ENCODE measurements around the gene RGL4.

RGL4 gene

DNA sequence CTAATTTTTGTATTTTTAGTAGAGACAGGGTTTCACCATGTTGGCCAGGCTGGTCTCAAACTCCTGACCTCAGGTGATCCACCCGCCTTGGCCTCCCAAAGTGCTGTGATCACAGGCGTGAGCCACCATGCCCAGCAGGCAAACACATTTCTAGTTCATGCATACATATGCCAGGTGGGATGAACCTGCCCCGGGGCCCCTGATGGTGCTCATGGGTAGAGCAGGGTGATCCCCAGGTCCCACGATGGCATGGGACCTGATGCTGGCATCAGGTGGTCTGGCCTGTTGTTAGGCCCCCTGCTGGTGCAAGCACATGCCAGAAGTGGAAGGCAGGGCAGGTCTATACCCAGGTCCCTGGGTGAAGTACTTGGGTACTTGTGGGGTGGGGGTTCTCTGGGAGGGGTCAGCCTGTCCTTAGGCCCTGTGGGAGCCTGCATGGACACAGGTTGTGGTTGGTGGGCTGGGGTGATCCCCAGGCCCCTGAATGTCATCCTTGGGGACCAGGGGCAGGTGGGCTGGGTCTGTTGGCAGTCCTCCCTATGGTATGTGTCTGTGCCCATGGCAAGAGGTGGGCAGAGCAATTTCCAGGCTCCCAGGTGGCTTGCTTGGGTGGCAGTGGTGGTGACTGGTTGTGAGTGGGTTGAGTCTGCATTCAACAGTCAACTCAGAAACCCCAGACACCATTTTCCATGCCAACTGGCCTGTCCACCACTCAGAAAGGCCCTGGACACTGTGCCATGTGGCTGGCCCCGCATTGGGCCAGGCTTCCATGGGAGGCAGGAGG is 9.6 kb upstream of the RGL4 start:
- DNase-seq, result no peak

DNA sequence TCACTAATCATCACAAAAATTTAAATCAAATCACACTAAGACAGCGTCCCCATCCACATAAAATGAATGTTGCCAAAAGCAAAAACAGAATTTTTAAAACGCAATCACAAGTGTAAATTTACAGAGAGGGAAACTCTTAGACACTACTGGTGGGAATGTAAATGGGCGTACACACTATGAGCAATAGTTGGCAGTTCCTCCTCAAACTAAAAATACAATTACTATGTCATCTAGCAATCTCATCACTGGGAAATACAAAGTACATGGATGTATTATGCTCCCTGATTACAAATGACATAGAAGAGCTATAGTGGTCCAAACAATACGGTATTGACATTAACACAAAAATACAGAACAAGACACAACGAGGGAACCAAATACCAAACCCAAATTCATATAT is 8.7 kb upstream of the RGL4 start:
- DNase-seq, result peak in 1 of 3 donors; percentile 30

- DNase-seq, result no peak
Observed at GRCh38 chr22:23682827-23683355, 7.9 kb upstream of the RGL4 start.

DNA sequence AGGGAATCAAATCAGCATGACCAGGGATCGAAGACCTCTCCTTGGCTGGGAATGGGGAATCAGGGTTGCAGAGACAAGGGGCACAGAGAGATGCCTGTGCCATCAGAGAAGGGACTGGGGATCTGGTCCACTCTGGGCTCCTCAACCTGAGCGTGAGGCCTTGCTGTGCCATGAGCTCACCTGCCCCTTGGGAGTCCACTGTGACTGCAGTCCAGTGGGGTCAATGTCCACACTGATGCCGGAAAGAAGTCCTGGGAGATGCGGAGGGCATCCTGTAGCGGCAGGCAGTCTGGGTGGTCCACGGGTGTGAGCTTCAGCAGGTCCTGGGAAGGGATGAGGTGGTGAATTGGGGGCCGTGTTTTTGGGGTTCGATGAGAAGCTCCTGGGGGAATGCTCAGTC is 7.3 kb upstream of the RGL4 start:
- DNase-seq, result no peak

- no peak for DNase-seq
Observed at GRCh38 chr22:23684026-23684425, 6.8 kb upstream of the RGL4 start.

GRCh38 chr22:23684561-23685031 is 6.2 kb upstream of the RGL4 start:
- no peak for DNase-seq

GRCh38 chr22:23685205-23685784 is 5.5 kb upstream of the RGL4 start:
- no peak for DNase-seq

GRCh38 chr22:23686416-23687024 is 4.3 kb upstream of the RGL4 start:
- DNase-seq, result no peak

DNA sequence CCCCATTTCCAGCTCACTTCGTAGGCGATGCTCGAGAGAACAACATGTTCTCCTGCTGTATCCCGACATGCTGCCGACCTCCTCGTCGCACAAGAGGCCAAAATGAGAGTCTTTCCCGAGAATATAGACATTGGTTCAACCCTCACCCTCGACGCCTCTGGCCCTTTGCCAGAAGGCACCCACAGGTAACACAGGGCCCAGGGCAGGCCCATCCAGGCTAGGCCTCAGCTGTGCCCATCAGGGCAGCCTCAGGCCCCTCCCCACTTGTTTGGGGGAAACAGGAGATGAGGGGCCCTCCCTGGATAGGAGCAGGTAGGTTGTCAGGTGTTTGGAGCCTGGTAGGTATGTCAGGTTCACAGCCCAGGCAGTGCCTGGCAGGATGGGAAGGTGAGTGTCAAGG is 2.7 kb upstream of the RGL4 start:
- DNase-seq, result no peak

GRCh38 chr22:23688571-23688970 is 2.2 kb upstream of the RGL4 start:
- DNase-seq, result no peak

DNA sequence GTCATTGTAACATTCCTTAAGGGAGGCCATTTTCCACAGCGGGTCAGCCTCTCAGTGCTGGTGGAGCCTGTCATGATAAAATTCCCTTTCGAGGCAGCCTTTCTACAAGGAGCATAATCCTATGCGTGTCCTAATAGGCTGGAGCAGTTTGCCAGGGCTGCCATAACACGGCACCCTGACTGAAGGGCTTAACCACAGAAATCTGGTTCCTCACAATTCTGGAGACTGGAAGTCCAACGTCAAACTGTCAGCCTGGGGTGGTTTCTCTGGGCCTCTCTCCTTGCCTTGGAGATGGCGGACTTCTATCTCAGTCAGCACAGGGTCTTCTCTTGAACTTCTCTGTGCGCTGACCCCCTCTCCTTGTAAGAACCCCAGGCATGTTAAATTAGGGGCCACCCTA is 1.4 kb upstream of the RGL4 start:
- no peak for DNase-seq

GRCh38 chr22:23691748-23692423 is 1.1 kb downstream of the RGL4 start:
- DNase-seq, result no peak

DNA sequence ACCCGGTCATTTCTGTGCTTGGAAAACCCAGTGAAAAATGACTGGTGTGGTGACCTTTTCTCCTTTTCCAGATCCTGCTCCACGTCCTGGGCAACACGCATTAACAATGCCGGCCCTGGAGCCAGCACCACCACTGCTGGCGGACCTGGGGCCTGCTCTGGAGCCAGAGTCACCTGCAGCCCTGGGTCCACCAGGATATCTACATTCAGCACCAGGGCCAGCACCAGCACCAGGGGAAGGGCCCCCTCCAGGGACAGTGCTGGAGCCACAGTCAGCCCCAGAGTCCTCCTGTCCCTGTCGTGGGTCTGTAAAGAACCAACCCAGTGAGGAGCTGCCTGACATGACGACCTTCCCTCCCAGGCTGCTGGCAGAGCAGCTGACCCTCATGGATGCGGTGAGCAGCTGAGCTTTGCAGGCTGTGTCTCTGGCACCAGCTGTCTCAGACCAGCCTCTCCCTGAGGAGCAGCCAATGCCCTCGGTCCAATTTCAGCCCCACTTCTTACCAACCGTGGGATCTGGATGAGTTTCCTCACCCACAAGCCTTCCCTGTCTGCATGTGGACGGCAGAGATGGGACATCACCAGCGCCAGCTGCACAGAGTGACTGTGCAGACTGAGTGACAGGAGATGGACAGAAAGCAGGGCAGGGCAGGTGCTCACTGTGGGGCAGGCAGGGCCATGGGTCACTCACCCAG is 1.9 kb downstream of the RGL4 start:
- no peak for DNase-seq

GRCh38 chr22:23693979-23694680 is 3.3 kb downstream of the RGL4 start:
- DNase-seq, result no peak

DNA sequence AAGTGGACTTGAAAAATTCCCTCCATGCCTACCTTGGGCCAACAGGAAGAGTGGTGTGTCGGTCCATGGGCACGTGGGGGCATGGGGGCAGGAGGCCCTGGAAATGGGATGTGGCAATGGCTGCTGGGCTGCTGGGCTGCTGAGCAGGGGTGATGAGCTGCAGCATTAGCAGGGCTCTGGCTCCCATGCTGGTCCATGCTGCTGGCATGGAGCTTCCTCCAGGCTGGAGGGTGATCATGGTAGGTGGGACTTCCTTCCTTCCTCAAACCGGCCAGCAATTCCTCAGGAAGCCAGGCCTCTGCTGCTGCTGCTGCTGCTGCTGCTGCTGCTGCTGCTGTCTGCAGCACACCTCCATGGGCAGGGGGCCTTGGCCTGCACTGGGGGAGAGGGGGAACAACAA is 4.3 kb downstream of the RGL4 start:
- no peak for DNase-seq

DNA sequence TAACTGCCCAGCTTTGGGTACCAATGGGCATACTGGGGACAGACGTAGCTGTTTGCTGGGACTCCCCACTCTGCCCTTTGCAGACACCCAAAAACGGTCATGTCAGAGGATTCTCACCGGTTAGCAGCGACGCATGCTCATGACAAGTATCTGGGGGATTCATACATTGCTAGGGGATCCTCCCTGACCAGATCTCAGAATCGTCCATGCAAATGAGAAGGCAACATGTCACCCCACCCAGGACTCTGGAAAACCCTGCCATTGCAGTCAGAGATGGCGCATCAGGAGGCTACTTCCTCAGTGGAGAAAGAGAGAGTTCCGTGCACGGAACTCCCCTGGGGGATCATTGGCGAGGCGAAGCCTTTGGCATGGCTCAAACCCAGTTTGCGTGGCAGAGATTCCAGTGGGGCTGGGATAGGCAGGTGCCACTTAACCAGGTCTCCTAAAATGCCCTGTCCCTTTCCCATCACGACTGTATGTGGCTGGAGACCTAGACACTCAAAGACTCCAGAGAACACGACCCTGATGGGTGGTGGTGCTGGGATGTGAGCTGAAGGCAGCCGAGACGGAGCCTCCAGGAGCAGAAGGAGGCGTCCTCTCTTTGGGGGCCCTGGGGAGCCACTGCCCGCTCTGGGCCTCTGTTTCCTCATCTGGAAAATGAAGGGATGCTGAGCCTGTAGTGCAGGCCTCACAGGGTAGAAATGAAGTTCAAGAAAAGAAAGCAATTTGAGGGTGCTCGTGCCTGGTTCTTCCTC is 4.9 kb downstream of the RGL4 start:
- peak; percentile 66 to 79 (median 67) for DNase-seq

DNA sequence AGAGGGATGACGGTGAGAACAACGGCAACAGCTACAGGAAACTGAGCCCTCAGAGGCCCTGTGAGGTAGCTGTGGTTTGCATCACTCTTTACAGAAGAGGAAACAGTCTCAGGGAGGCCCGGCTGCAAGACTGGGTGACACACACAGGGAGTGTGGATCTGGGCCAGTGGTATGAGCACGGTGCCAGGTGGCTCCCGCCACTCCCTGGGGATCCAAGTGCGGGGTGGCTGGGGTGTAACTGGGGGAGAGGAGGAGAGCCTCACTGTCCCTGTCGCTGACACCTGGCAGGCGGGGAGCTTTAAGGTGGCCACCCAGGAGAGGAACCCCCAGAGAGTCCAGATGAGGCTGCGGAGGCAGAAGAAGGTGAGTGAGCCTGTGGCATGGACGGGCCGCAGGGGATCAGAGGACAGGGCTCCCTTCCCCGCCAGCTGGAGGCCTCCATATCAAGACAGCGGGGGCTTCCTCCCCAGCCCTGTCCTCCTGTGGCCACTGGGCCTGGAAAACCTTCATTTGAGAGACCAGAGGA is 5.6 kb downstream of the RGL4 start:
- peak; percentile 67 to 74 (median 68) for DNase-seq

DNA sequence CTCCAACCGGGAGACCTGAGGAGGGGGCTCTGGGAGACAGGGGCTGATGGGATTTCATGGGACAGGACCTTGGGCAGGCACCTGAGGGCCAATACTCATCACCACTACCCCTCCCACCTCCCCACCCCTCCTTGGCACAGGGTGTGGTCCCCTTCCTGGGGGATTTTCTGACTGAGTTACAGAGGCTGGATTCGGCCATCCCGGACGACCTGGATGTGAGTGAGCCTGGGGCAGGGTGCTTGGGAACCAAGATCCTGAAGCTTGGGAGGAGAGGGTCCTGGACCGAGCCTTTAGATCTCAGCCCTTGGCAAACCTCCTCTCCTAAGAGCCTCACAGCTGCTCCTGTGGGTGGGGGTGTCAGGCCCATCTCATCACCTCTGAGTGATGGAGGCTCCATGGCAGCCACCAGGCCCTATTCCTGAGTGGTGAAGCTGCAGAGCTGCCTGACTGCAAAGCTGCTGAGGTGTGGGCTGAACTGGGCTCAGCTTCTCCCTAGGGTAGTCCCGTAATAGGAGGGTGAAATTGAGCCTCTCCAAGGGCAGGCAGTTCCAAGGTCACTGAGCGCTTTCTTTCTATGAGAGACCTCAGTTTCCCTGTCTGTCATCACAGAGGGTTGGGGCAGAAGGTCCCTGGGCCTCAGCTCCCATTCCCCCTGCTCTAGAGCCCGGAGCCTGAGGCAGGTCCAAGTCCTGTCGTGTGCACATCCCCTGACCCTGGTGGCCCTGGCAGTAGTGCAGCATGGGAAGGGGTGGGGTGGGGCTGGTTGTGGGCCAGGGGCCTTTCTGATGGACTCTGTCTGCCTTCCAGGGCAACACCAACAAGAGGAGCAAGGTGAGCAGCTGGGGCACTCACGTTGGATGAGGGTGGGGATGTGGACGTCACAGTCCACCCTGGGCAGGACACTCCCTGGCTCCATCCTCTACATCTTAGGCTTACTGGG is 6.5 kb downstream of the RGL4 start:
- DNase-seq, result no peak

DNA sequence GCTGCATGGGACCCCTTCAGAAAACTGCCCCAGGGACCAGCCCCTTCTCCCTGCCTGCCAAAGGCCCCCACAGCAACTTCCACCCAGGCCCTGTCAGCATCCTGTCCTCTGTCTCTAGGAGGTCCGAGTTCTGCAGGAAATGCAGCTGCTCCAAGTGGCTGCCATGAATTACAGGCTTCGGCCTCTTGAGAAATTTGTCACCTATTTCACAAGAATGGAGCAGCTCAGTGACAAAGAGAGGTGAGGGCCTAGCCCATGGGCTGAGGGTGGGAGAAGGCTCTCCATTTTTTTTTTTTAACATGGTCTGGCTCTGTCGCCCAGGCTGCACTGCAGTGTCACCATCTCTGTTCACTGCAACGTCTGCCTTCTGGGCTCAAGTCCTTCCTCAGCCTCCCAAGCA is 7.3 kb downstream of the RGL4 start:
- DNase-seq, result no peak

DNA sequence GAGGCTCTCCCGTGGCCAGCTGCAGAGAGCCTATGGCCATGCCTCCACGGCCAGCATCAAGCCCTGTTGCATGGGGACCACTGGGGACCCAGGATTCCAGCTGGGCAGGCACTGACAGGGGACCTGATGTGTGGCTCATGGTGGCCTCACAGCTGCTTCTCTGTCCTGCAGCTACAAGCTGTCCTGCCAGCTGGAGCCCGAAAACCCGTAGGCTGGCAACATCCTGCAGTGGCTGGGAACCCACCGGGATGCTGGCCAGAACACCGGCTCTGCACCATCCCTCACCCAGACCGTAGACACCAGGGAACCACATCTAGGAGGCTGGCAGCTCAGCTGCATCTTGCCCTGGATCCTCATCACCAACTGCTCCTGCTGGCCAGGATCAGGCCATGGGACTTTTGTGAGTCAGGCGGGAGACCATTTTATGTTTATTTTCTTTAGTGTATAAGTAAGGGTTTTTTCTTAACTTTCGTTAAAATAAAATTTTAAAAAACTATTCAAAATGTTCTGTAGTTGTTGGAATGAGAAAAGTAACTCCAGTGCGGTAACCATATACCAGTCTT is 7.9 kb downstream of the RGL4 start:
- no peak for DNase-seq
